Epidermal melanocyte (primary cell): ENCODE data around the gene PES1.
"Not testable (repeated sequence)": the region's sequence is repeated elsewhere in the genome, so short reads cannot be mapped to it uniquely, and the experiment has no call there.

ENCODE experiments used
- DNase-seq: peaks from one replicate; pipeline ENCODE4 v3.0.0; 2011; ENCODE audit warnings: low spot score; ENCODE audit not compliant: insufficient read length

PES1 gene

GRCh38 chr22:30555282-30556210 is 36.2 kb downstream of the PES1 start:
- no peak for DNase-seq

GRCh38 chr22:30553971-30554370 is 37.7 kb downstream of the PES1 start:
- no peak for DNase-seq

GRCh38 chr22:30552719-30553118 is 39.0 kb downstream of the PES1 start:
- DNase-seq, result no peak

- DNase-seq, result not testable (repeated sequence)
Observed at GRCh38 chr22:30551813-30552212, 39.9 kb downstream of the PES1 start.

- DNase-seq, result no peak
Observed at GRCh38 chr22:30547188-30547587, 44.5 kb downstream of the PES1 start.

- no peak for DNase-seq
Observed at GRCh38 chr22:30546616-30547015, 45.1 kb downstream of the PES1 start, which contains the start of gene SEC14L6. TSS of gene SEC14L6 (minus strand) at chr22:30546741. CDS start at chr22:30546682, 59 bp downstream.

GRCh38 chr22:30542811-30543188 is 48.9 kb downstream of the PES1 start:
- no peak for DNase-seq

- no peak for DNase-seq
Observed at GRCh38 chr22:30541961-30542810, 49.5 kb downstream of the PES1 start.

GRCh38 chr22:30541511-30541910 is 50.2 kb downstream of the PES1 start:
- DNase-seq, result not testable (repeated sequence)

- DNase-seq, result no peak
Observed at GRCh38 chr22:30539368-30539767, 52.3 kb downstream of the PES1 start.

GRCh38 chr22:30538280-30538679 is 53.4 kb downstream of the PES1 start:
- DNase-seq, result no peak

GRCh38 chr22:30537083-30537731 is 54.5 kb downstream of the PES1 start:
- no peak for DNase-seq

- no peak for DNase-seq
Observed at GRCh38 chr22:30535182-30535581, 56.5 kb downstream of the PES1 start.

- no peak for DNase-seq
Observed at GRCh38 chr22:30531651-30532608, 59.8 kb downstream of the PES1 start.

- DNase-seq, result no peak
Observed at GRCh38 chr22:30526656-30527055, 65.1 kb downstream of the PES1 start.
